ENCODE results near the gene FAAP100.
"Not testable (repeated sequence)": the region's sequence is repeated elsewhere in the genome, so short reads cannot be mapped to it uniquely, and the experiment has no call there.

The FAAP100 gene

DNA sequence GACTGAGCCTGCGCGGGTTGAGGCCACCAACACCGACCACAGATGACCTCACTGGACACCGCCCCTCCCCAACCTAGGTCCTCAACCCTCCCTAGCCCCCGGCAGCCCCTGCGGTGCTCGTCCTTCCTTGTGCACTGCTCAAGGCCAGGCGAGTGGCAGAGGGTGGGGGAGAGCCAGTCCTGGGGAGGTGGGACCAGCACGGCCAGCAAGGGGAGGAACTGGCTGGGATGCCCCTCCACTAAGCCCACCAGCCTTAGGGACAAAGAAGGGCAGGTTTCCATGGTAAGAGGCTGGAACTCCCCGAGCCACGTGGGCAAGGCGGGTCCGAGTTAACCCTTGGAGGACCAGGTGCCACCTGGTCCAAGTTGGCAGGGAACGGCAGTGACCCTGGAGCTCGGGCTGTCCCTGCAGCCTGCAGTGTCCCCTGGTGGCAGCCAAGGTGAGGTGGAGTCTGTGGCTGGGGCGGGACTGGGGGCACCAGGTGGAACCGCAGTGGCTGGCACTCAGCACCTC lies 14.8 kb downstream of the FAAP100 start:
- DNase-seq: no peak

DNA sequence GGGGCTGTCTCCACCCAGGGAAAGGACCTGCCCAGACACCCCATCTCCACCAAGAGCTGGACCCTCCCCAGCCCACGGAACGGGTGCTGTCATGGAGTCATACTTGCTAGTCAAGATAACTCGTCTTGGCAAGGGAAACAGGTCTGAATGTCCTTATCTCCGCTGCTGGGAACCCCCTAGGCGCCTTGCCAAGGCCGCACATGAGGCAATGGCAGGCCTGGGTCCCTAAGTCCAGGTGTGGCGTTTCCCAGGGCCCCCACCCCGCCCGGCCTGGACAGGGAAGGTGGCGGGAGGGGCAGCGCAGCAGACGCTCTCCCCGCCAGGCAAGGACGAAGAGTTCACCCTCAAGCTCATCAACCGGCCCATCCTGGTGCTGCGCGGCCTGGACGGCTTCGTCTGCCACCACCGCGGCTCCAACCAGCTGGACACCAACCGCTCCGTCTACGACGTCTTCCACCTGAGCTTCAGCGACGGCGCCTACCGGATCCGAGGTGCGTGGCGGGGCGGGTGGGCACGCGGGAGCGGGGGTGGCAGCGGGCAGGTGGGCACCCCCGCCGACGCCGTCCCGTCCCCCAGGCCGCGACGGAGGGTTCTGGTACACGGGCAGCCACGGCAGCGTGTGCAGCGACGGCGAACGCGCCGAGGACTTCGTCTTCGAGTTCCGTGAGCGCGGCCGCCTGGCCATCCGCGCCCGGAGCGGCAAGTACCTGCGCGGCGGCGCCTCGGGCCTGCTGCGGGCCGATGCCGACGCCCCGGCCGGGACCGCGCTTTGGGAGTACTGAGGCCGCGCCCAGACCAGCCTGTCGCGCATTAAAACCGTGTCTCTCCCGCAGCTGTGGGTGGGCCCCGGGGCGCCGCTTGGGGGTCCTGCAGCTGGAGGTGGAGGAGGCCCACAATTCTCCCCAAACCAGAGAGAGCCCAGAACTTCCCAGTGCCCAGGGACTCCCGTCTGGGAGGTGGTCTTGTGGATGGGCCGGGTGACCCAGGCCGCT lies 15.6 kb downstream of the FAAP100 start:
- DNase-seq: no peak

DNA sequence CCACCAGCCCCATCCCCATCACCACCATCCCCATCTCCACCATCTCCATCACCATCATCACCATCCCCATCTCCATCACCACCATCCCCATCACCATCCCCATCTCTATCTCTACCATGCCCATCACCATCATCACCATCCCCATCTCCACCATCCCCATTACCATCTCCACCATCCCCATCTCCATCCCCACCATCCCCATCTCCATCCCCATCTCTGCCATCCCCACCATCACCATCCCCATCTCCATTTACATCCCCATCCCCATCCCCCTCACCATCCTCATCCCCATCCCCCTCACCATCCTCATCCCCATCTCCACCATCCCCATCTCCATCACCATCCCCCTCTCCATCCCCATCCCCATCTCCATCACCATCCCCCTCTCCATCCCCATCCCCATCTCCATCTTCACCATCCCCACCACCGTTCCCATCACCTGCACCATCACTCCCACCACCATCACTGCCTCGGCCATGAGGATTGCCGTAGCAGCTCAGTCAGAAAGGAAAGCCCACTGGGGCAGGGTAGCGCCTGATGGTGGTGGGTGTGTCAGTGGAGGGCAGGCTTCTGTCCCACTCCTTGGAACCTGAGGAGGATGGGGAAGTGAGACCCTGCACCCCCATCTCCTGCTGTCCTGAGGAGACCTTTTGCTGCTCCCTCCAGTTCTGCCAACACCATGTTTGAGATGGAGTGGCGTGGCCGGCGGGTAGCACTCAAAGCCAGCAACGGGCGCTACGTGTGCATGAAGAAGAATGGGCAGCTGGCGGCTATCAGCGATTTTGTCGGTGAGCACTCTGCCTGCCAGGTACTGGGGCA lies 16.5 kb downstream of the FAAP100 start:
- no peak for DNase-seq

DNA sequence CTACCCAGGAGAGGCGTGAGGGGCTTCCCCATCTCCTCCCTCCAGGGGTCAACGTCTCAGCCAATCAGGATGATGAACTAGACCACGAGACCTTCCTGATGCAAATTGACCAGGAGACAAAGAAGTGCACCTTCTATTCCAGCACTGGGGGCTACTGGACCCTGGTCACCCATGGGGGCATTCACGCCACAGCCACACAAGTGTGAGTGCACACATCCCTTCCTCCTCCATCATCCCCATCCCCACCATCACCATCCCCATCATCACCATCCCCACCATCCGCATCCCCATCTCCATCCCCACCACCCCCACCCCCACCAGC lies 17.2 kb downstream of the FAAP100 start:
- DNase-seq: no peak

DNA sequence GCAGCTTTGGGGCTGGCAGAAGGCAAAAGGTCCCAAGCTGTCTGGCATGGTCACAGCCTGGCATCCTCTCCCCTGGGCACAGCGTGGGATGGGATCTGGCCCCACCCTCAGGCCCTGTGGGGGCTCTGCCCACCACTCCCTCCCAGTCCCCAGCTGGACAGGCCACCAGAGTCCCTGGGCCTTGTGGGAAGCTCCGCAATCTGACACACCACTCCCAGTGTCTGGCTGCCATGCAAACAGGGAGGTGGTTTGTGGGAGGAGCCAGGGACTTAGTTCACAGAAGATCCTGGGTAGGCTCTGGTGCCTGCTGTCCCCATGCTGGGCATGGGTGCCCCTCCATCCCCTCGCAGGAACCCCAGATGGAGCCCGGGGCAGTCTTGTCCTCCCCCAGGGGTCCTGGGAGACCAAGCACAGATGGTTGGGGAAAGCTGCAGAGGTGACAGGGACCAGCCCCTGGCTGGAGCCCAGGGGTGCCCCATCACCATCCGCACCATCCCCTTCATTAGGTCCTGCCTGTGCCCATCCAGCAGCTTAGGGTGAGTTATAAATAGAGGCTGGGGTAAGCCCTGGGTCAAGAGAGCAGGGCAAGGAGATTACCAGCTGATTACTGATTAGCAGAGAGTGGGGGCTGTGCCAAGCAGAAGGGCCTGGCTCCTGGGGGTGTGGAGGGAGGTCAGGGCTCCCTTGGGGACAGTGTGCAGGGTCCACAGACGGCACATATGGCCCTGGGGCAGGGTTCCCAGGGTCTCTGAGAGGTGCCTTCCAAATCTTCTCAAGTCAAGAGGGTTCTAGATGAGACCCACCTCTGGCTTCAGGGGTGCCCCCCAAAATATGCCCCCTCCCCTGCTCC lies 17.8 kb downstream of the FAAP100 start:
- no peak for DNase-seq

DNA sequence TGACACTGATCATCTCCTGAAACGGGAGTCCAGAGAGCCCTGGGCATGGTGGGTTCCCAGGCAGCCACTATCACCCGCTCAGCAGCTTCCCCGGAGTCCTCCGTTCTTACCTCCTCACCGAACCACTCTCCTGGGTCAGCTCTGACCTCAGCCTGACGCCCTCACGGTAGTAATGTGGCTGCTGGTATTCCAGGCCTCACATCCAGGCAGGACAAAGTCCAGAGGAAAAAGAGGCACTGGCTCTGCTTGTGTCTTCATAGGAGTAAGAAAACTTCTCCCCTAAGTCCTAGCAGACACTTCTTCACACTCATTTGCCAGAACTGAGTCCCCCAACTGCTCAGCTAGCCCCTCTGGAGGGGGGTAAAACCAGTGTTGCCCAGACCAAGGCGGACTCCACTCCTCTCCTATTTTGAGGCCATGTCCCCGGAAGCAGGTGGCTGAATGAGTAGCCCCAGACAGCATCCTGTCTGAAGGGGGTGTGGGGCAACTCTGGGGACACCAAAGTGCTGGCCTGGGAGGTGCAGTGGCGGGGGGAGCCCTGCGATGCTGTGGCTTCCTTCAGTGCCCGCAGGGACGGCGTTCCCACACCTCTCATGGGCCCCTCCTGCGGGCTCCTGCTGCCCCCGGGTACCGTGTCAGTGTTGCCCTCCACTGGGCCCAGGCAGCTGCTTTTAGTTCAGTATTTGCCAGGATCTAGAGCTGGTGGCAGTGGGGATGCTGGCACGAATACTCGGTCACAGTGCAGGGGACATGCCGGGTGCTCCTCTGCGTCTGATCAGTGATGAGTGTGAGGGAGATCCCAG lies 18.6 kb downstream of the FAAP100 start:
- DNase-seq: no peak

DNA sequence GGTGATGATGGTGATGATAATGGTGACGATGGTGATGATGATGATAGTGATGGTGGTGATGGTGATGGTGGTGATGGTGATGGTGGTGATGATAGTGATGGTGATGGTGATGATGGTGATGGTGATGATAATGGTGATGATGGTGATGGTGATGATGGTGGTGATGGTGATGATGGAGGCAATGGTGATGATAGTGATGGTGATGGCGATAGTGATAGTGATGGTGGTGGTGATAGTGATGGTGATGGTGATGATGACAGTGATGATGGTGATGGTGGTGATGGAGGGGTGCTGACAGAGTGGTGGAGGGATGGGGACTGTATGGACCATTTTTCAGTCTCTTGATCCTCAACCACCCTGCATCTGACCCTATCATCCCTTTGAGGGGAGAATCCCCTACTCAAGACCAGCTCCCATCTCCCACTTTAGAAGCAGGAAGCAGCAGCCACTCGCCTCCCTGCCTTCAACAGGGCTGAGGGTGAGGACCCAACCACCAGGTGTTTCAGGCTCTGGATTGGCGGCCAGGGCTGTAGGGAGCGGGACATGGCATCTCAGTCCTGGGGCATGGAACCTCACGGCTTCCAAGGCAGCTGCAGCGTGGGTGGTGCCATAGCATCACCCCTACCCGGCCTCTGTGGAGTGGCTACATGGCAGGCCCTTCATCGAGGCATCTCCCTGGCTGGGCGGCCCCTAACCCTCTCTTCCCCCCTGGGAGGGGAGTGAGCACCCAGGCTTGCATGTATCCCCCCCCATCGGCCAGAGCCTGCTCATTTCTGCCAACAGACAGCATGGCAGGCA lies 19.5 kb downstream of the FAAP100 start:
- no peak for DNase-seq

DNA sequence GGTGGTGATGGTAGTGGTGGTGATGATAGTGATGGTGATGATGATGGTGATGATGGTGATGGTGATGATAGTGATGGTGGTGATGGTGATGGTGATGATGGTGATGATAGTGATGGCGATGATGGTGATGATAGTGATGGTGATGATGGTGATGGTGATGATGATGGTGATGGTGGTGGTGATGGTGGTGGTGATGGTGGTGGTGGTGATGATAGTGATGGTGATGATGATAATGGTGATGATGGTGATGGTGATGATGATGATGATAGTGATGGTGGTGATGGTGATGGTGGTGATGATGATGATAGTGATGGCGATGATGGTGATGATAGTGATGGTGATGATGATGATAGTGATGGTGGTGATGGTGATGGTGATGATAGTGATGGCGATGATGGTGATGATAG lies 20.2 kb downstream of the FAAP100 start:
- not testable (repeated sequence) for DNase-seq

DNA sequence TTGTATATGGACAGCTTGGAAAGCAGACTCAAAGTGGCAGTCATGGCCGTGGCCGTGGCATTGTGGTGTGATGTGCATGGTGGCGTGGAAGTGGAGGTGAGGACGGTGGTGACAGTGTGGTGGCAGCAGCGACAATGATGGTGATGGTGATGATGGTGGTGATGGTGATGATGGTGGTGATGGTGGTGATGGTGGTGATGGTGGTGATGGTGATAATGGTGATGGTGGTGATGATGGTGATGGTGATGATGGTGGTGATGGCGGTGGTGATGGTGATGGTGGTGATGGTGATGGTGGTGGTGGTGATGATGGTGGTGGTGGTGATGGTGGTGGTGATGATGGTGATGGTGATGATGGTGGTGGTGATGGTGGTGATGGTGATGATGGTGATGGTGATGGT lies 21.1 kb downstream of the FAAP100 start:
- not testable (repeated sequence) for DNase-seq

DNA sequence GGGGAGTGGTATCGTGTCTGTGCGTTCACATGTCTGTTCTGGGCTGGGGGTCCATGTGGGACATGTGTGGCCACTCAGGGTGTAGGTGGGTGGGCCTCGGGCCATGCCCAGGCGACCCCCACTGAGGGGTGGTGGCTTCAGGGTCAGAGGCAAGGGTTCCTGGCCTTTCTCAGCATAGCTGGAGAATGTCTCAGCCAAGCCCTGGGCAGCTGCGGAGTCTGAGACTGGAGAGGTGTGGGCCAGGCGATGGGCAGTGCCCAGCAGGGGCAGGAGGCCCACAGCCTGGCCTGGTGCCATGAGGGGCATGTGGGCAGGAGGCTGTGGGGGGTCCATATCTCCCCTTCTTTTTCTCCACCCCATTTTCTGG lies 22.7 kb downstream of the FAAP100 start:
- DNase-seq: no peak

DNA sequence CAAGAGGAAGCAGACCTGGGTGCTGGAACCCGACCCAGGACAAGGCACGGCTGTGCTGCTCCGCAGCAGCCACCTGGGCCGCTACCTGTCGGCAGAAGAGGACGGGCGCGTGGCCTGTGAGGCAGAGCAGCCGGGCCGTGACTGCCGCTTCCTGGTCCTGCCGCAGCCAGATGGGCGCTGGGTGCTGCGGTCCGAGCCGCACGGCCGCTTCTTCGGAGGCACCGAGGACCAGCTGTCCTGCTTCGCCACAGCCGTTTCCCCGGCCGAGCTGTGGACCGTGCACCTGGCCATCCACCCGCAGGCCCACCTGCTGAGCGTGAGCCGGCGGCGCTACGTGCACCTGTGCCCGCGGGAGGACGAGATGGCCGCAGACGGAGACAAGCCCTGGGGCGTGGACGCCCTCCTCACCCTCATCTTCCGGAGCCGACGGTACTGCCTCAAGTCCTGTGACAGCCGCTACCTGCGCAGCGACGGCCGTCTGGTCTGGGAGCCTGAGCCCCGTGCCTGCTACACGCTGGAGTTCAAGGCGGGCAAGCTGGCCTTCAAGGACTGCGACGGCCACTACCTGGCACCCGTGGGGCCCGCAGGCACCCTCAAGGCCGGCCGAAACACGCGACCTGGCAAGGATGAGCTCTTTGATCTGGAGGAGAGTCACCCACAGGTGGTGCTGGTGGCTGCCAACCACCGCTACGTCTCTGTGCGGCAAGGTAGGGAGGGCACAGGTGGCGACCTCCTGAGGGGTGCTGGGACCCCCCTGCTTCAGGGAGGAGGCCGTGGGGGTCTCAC lies 23.3 kb downstream of the FAAP100 start:
- no peak for DNase-seq

DNA sequence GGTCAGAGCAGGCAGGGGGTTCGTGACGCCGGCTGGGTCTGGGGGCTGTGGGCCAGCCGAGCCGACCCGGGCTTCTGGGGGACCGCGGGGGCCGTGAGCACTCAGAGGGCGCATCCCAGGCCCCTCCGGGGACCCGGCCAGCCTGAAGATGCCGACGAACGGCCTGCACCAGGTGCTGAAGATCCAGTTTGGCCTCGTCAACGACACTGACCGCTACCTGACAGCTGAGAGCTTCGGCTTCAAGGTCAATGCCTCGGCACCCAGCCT lies 23.8 kb downstream of the FAAP100 start:
- DNase-seq: no peak

DNA sequence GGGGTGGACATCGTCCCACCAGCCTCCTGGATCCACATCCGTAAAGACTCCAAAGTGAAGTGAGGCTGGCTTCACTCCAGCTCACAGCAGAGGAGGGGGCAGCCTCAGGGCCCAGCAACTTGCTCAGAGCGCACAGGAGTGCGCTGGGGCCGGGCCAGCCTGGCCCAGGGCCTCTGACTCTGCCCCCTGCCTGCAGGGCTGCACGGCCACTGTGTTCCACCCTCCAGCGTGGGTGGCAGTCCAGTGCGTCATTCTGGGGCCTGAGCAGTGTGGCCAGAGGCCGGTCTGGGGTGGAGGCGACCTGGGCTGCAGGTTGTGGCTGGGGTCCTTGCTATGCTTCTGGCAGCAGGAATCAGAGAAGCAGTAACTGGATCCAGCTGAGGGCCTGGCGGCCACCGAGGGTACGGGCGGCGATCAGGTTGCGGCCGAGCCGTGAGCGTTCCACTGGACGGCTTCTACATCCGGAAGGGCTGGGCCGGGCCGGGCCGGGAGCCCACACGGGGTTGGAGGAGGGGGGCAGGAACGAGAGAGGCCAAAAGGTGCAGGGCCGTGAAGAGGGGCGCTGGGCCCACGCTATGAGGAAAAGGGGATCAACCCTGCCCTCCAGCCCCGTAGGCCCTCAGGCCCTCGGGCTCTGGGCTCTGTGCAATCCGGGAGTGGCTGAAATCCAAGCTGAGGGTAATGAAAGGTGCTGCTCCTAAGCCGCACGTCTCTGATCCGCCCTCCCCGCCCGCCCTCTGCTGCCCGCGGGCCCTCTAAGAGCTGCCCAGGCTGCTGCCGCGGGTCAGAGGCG lies 24.4 kb downstream of the FAAP100 start, which contains the start of gene FSCN2:
TSS of gene FSCN2 (plus strand) at position 787 of the 793 bp plus-strand sequence. CDS start 155 bp downstream, outside the sequence.
- DNase-seq: no peak

DNA sequence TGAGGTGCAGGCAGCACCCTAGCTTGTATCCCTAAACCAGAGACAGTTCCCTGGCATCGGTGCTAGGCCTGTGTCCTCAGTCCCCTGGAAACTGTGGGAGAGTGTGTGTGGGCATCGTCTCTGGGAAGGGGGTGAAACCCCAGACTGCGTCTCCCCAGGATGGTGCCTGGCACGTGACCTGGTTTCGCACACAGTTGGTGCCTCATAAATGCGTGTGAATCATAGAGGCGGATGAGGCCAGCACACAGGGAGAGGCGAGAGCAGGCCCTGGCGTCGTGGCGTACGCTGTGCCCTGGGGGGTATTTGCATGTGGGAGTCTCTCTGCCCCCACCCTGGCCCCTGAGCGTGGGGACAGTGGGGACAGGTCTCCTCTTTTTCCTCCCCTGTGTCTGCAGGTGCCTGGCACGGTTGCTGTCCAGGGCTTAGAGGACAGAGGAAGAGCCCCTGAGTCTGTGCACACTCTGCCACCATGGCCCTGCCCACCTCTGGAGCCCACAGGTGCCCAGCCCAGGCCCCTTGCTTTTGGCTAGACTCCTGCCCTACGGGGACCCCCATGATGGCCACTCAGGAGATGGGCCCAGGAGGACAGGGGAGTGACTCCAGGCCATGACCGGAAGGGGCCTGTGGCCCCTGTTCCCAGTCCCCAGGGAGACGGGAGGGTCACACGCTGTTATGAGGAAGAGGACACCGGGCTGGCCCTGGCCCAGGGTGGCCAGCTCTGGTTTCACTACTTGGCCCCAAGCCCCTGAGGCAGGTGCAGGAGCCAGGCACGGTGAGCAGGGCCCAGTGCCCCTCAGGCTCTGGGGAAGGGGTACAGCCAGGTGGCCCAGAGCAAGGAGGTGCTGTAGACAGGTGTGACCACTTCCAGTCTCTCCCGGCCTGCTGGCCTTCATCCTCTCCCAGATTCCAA lies 25.2 kb downstream of the FAAP100 start:
- DNase-seq: no peak

DNA sequence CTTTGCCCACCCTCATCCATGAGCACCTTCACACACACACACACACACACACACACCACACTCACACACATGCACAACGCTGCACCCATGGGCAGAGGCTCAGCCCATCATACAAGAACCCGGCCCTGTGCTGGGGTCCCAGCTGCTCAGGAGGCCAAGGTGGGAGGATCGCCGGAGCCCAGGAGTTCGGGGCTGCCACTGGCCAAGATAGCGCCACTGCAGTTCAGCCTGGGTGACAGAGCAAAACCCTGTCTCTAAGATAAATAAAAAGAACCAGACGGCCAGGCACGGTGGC lies 27.3 kb downstream of the FAAP100 start:
- no peak for DNase-seq

DNA sequence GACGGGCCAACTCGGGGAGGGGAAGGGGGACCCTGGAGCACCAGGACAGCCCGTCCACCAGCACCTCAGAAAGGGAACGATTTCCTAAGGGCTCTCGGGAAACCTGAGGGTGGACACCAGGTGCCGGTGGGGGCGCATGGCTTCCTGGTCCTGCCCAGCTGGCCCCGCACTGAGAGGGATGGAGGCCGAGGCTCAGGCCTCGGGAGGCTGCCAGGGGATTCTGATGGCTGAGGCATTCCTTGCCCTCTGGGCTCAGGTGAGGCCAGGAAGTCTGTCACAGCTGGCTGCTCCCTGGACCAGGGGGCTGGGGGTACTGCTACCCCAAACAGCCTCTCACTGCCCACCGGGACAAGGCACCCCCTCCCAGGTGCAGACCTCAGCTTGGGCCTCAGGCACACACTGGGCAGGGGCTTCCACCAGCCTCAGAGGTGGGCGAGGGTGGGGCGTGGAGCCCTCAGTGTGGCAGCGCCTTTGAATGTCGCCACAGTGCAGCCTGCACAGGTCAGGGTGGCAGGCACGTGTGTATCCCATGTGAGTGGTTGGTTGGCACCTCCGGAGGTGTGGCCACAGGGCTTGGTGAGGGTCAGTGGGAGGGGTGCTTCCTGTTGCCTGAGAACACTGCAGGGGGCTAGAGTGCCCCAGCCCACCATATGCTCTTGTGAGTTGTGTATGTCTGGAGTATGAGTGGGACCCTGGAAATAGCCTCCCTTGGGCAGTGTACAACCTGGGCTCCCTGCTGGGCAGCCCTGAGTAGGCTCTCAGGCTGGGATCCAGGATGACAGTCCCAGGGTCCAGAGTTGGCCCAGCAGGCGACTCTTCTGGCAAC lies 27.9 kb downstream of the FAAP100 start:
- no peak for DNase-seq

DNA sequence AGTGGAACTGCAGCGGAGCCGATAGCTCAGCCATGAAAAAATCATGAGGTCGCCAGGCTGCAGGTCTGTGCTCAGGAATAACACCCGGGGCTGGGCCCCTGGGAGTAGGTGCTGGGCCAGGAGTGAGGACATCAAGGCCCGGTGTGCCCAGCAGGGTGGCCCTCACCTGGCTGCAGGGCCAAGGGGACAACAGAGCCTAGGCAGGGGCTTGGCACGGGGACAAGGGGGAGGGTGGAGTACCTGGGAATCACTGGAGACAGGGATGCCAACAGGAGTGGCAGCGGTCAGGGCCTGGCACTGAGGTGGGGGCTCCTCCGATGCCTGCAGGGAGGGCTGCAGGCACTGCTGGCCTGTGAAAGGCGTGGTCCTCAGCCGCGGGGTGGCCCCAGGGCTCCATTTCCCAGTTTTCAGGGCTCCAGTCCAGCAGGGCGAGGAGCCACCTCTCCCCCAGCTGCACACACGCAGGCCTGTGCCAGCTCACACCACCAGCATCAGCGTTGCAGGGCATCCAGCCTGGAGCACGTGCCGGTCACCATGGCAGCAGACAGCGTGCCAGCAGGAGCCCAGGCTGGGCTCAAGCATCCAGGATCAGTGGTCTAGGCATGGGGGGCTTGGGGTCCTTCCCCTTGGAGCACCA lies 28.6 kb downstream of the FAAP100 start:
- no peak for DNase-seq
